ENCODE measurements around the gene GPR55.

DNA sequence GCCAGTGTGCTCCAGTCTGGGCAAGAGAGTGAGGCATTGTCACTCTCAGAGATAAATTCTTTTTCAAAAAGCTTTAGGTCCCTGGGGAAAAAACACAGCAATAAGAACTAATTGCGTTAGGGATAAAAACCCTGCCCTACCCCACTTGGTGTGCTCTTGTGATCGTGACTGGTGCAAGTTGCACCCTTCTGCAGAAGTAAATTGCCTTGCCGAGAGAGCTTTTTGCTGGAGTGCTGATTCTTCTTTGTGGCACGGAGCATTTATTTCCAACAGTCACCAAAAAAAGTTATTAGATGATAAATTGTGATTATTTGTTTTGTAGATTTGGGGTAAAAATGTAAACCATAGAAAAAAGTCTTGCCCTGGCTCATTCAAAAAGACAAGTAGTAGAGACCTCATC is 12.3 kb upstream of the GPR55 start:
- TF ChIP-seq ZBTB11 (CRISPR knock-in tag; IDR thresholded peaks at IDR 0.05) (no peak), CTCF (IDR thresholded peaks at IDR 0.05 in 2 of 3, conservative IDR thresholded peaks at IDR 0.05 in 1 of 3; ENCODE audit: control insufficient read depth in 2 of 3, extremely low read depth in 1 of 3, insufficient read depth in 1 of 3, low read depth in 3 of 3, low read length in 3 of 3) (no peak), PAX8 (IDR thresholded peaks at IDR 0.05) (no peak), POLR2A (IDR thresholded peaks at IDR 0.05; ENCODE audit: low read depth, low read length) (no peak), SUZ12 (IDR thresholded peaks at IDR 0.05; ENCODE audit: unreplicated experiment) (no peak)
